SH-SY5Y (cell line): ENCODE measurements around the gene NRG3.

Source experiments
- GATA2 ChIP-seq: IDR thresholded peaks from 2 replicates; pipeline ENCODE4 v1.6.1; 2011; ENCODE audit warnings: mild to moderate bottlenecking, low read depth, low read length
- GATA3 ChIP-seq: IDR thresholded peaks from 2 replicates; pipeline ENCODE4 v1.6.1; 2011; ENCODE audit warnings: low read depth, mild to moderate bottlenecking, low read length, moderate library complexity

- TF ChIP-seq GATA3 (no peak), GATA2 (no peak)
These were observed 999.7 kb downstream of the NRG3 start for GRCh38 chr10:82874671-82875070.
